ENCODE results near the gene LRGUK. TPM values are rescaled to one million over a fixed set of nuclear protein-coding genes. Genes with fewer than 3 reads are reported as not detected.

Gene LRGUK
- total and polyA plus RNA-seq, 2 of the 8 experiments (the other 6 are each of a cell fraction or from before 2014, with no cell fraction given): 1.5 to 3.6 TPM

DNA sequence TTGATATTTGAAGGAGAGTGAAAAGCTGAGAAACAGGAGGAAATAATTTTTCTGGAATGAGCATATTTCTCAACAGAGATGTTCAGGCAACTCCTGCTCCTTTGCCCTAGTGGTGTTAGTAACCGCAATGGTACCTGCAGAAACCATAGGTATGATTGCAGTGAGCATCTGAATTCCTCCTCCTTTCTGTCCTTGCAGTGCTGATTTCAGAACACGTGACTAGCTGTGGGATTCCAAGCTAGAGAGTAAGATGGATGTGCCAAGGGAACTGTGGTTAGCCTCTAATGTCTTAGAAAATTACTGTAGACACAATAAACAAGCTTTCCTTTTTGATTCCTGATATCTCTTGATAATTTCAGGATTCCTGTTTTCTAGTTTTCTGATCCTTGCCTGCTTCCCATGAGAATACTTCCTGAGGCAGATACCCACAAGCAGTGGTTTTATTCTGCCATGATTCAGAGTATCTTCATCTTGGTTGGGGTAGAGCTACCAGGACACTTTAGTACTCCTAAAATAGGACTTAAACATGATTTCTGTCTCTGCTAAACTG lies 27.5 kb downstream of the LRGUK start:
- no peak overlapping the region for H2BK120ac ChIP-seq (replicated peaks; ENCODE audit: low read depth, low read length)
- H4K5ac ChIP-seq (ENCODE audit: insufficient read length, low read depth, low read length): no peak overlapping the region
- no peak overlapping the region for H2AFZ ChIP-seq (ENCODE audit: low read length)
- no peak overlapping the region for H3K4me2 ChIP-seq (ENCODE audit: insufficient read depth in 1 of 2, low read depth in 2 of 2, low read length in 2 of 2)
- no peaks in the 10 kb centered on the region for H4K20me1 ChIP-seq (replicated peaks in 1 of 2; ENCODE audit: control insufficient read depth in 1 of 2, insufficient read depth in 2 of 2, low read length in 2 of 2)
- H3K27me3 ChIP-seq (replicated peaks in 1 of 4; ENCODE audit: control insufficient read depth in 3 of 4, extremely low read depth in 1 of 4, insufficient read depth in 3 of 4, low read length in 3 of 4): no peaks in the 10 kb centered on the region
- H2AK5ac ChIP-seq (ENCODE audit: low read depth, low read length): no peak overlapping the region
- DNase-seq (ENCODE audit: low read depth in 1 of 2, low spot score in 2 of 2) (no peak), FAIRE-seq (no peak)
- ChIA-PET POLR2A (ENCODE audit: partially characterized antibody) (interaction anchor here (0.6 to 1.2 kb wide), 3 partner anchors 10 to 646 kb away, joined by 3 to 4 read pairs (median 3); no protein-coding TSS in a partner anchor), CTCF (ENCODE audit: partially characterized antibody) (interaction anchor here (1.1 to 1.8 kb wide), 6 partner anchors 8 to 266 kb away, joined by 3 to 7 read pairs (median 4); no protein-coding TSS in a partner anchor)
- H3K14ac ChIP-seq (ENCODE audit: insufficient read length): no peak overlapping the region
- no peak overlapping the region for H2BK15ac ChIP-seq (ENCODE audit: low read length)
- H3K23ac ChIP-seq (ENCODE audit: insufficient read length): no peak overlapping the region
- no peak overlapping the region for H4K91ac ChIP-seq (replicated peaks; ENCODE audit: insufficient read length, low read length)
- no peak overlapping the region for H2BK12ac ChIP-seq (ENCODE audit: low read depth, low read length)
- H3K18ac ChIP-seq (ENCODE audit: extremely low read depth, low read length): no peak overlapping the region
- no peak overlapping the region for H2BK5ac ChIP-seq (ENCODE audit: low read depth, low read length)
- no peaks in the 10 kb centered on the region for H3K79me2 ChIP-seq (ENCODE audit: control insufficient read depth in 1 of 2, insufficient read depth in 2 of 2, low read length in 2 of 2)
- WGBS, 2 experiments (ENCODE audit: extremely low coverage in 1 of 2, insufficient coverage in 1 of 2, insufficient read length in 1 of 2, insufficient replicate concordance in 2 of 2, low coverage in 1 of 2, low lambda C conversion rate in 2 of 2, missing lambda C conversion rate in 1 of 2): 80% methylated on average over 2 of the region's 2 CpGs; no CpG with 5 or more reads in 1 of the 2 experiments
- H3K4ac ChIP-seq (replicated peaks; ENCODE audit: insufficient read length, low read depth, low read length): no peak overlapping the region
- H3K9me3 ChIP-seq (ENCODE audit: insufficient read depth in 2 of 2, low read depth in 1 of 2, low read length in 1 of 2): no peaks in the 10 kb centered on the region
- peaks cover 0 to 8% (median 2%) of the 10 kb centered on the region in 4 experiments; a peak in 2 of 7 replicates for H3K4me1 ChIP-seq (replicated peaks in 1 of 4; ENCODE audit: control insufficient read depth in 3 of 4, insufficient read depth in 4 of 4, low read length in 3 of 4)
- no peak overlapping the region for H2BK20ac ChIP-seq (ENCODE audit: low read length)
- no peaks in the 10 kb centered on the region for H3K79me1 ChIP-seq (ENCODE audit: low read depth, low read length)
- H3K9ac ChIP-seq (replicated peaks in 1 of 4; ENCODE audit: extremely low read depth in 1 of 4, low read depth in 3 of 4, low read length in 3 of 4): no peak overlapping the region
- no peak overlapping the region for H3K27ac ChIP-seq (ENCODE audit: low read depth, low read length)
- no peak overlapping the region for H4K8ac ChIP-seq (ENCODE audit: extremely low read depth, insufficient read depth, low read length)
- no peak overlapping the region for H3K4me3 ChIP-seq (ENCODE audit: extremely low read depth in 1 of 4, insufficient read depth in 2 of 4, low read depth in 3 of 4, low read length in 4 of 4)
- no peaks in the 10 kb centered on the region for H3K23me2 ChIP-seq (ENCODE audit: low read depth, low read length)
- peaks cover 0 to under 1% (median 0%) of the 10 kb centered on the region in 4 experiments; a peak in 2 of 8 replicates for H3K36me3 ChIP-seq (ENCODE audit: control insufficient read depth in 2 of 4, insufficient read depth in 4 of 4, low read length in 3 of 4)
- no peak overlapping the region for H3K56ac ChIP-seq (replicated peaks; ENCODE audit: insufficient read length, low read depth, low read length)
- TF ChIP-seq KDM5A (IDR thresholded peaks at IDR 0.05; ENCODE audit: low read length) (no peak), MAX (IDR thresholded peaks at IDR 0.05) (no peak), EZH2 (IDR thresholded peaks at IDR 0.05; ENCODE audit: low read depth, low read length, severe bottlenecking) (no peak), MAFK (IDR thresholded peaks at IDR 0.05; ENCODE audit: low read depth, low read length) (no peak), RNF2 (IDR thresholded peaks at IDR 0.05; ENCODE audit: borderline replicate concordance, low read depth, low read length, missing control alignments, poor library complexity, severe bottlenecking) (no peak), TEAD4 (IDR thresholded peaks at IDR 0.05; ENCODE audit: low read depth, low read length) (no peak), BRCA1 (IDR thresholded peaks at IDR 0.05; ENCODE audit: low read depth, low read length) (no peak)
- TF ChIP-seq, protein P1, sequence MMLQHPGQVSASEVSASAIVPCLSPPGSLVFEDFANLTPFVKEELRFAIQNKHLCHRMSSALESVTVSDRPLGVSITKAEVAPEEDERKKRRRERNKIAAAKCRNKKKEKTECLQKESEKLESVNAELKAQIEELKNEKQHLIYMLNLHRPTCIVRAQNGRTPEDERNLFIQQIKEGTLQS (IDR thresholded peaks at IDR 0.05; ENCODE audit: insufficient read depth, low read depth, low read length): no peak
